HepG2 (cell line): ENCODE measurements around the gene NOTUM. TPM values are rescaled to one million over a fixed set of nuclear protein-coding genes. Genes with fewer than 3 reads are reported as not detected.

Source experiments
- AGO2 ChIP-seq: fragments of 200-400 bp; formaldehyde crosslinking; optimal IDR thresholded peaks from 2 replicates; pipeline ENCODE3; 2017; ENCODE audit warnings: mild to moderate bottlenecking, low read depth, low read length, moderate library complexity
- FOXM1 ChIP-seq: sonication (generic); formaldehyde crosslinking; IDR thresholded peaks from 2 replicates; pipeline ENCODE4 v1.5.0; 2020; ENCODE audit warnings: missing genetic modification reagents
- GABPB1 ChIP-seq: IDR thresholded peaks from 2 replicates; pipeline ENCODE4 v1.6.1; 2016; ENCODE audit warnings: mild to moderate bottlenecking, missing genetic modification reagents, moderate library complexity, missing compliant biosample characterization
- HNRNPLL ChIP-seq: fragments of 200-400 bp; formaldehyde crosslinking; IDR thresholded peaks from 2 replicates; pipeline ENCODE4 v1.6.1; 2017; ENCODE audit warnings: mild to moderate bottlenecking, low read depth, low read length; ENCODE audit not compliant: poor library complexity, severe bottlenecking
- HOXA3 ChIP-seq: sonication (generic); formaldehyde crosslinking; IDR thresholded peaks from 2 replicates; pipeline ENCODE4 v1.5.0; 2020; ENCODE audit warnings: missing genetic modification reagents
- RAD21 ChIP-seq: fragments of 450-650 bp; formaldehyde crosslinking; IDR thresholded peaks from 2 replicates; pipeline ENCODE4 v1.5.0; 2020; ENCODE audit warnings: mild to moderate bottlenecking
- ZFY ChIP-seq: sonication (generic); formaldehyde crosslinking; IDR thresholded peaks from 2 replicates; pipeline ENCODE4 v1.4.0; 2020; ENCODE audit warnings: missing genetic modification reagents
- ZNF136 ChIP-seq: sonication (generic); formaldehyde crosslinking; IDR thresholded peaks from 2 replicates; pipeline ENCODE4 v1.8.1; 2022; ENCODE audit warnings: low read depth, mild to moderate bottlenecking, moderate library complexity, missing genetic modification reagents
- ZNF180 ChIP-seq: sonication (generic); formaldehyde crosslinking; IDR thresholded peaks from 2 replicates; pipeline ENCODE4 v1.4.0; 2020; ENCODE audit warnings: low read depth, missing genetic modification reagents, borderline replicate concordance
- ZNF205 ChIP-seq: IDR thresholded peaks from 2 replicates; pipeline ENCODE4 v1.6.1; 2018; ENCODE audit warnings: missing biosample characterization, missing genetic modification reagents
- ZNF496 ChIP-seq: sonication (generic); formaldehyde crosslinking; IDR thresholded peaks from 2 replicates; pipeline ENCODE4 v1.8.1; 2023; ENCODE audit warnings: mild to moderate bottlenecking, moderate library complexity, missing genetic modification reagents; ENCODE audit not compliant: insufficient replicate concordance
- ZNF670 ChIP-seq: sonication (generic); formaldehyde crosslinking; IDR thresholded peaks from 2 replicates; pipeline ENCODE4 v1.8.0; 2022; ENCODE audit warnings: mild to moderate bottlenecking, missing genetic modification reagents, borderline replicate concordance
- ZNF777 ChIP-seq: sonication (generic); formaldehyde crosslinking; IDR thresholded peaks from 2 replicates; pipeline ENCODE4 v1.4.0; 2020; ENCODE audit warnings: missing genetic modification reagents
- ZNF788 ChIP-seq: sonication (generic); formaldehyde crosslinking; IDR thresholded peaks from 2 replicates; pipeline ENCODE4 v1.5.0; 2020; ENCODE audit warnings: mild to moderate bottlenecking, missing genetic modification reagents, borderline replicate concordance
- ZZZ3 ChIP-seq: sonication (generic); formaldehyde crosslinking; IDR thresholded peaks from 2 replicates; pipeline ENCODE4 v1.4.0; 2020; ENCODE audit warnings: missing genetic modification reagents, mild to moderate bottlenecking, borderline replicate concordance
- polyA plus RNA-seq, 8 experiments: library from polyadenylated mRNA; depleted of rRNA in 3 of 8; stranded (reverse) in 7 of 8; unstranded in 1 of 8; fragments of >200 nt; fragmentation: Illumina TruSeq in 4 of 8; extraction: Trizol in 4 of 8; gene quantifications; 2 replicates each; pipeline versions ENCODE4 v1.2.1 to v1.2.3, GENCODE V29; 2011 to 2016; ENCODE audit warnings: low read depth in 4 of 8, missing spikeins in 1 of 8, mixed read lengths in 1 of 8; ENCODE audit not compliant: insufficient read depth in 1 of 8
- total RNA-seq, 5 experiments: library from RNA; depleted of rRNA; stranded (reverse); fragments of >200 nt; fragmentation: Illumina TruSeq; extraction: Trizol; gene quantifications; 2 replicates each; pipeline ENCODE4 v1.2.3, GENCODE V29; 2016; ENCODE audit warnings: low read depth in 1 of 5
- TF ChIP-seq, protein P1 (sequence below): sonication (generic); formaldehyde crosslinking; IDR thresholded peaks from 2 replicates; pipeline ENCODE4; 2020; ENCODE audit warnings: missing genetic modification reagents, mild to moderate bottlenecking, borderline replicate concordance
- TF ChIP-seq, protein P2 (sequence below): sonication (generic); formaldehyde crosslinking; IDR thresholded peaks from 2 replicates; pipeline ENCODE4 v1.8.1; 2023; ENCODE audit warnings: mild to moderate bottlenecking, moderate library complexity, missing genetic modification reagents
- TF ChIP-seq, protein P3 (sequence below): sonication (generic); formaldehyde crosslinking; conservative IDR thresholded peaks from 2 replicates; pipeline ENCODE4 v1.4.0; 2020; ENCODE audit warnings: missing genetic modification reagents
- TF ChIP-seq, protein P4 (sequence below): sonication (generic); formaldehyde crosslinking; IDR thresholded peaks from 2 replicates; pipeline ENCODE4 v1.5.0; 2020; ENCODE audit warnings: missing genetic modification reagents
- TF ChIP-seq, protein P5 (sequence below): sonication (generic); formaldehyde crosslinking; IDR thresholded peaks from 2 replicates; pipeline ENCODE4 v1.4.0; 2020; ENCODE audit warnings: missing genetic modification reagents

Gene NOTUM
- total and polyA plus RNA-seq, 2 of the 13 experiments (the other 11 are each of a cell fraction or from before 2014, with no cell fraction given) = 150 to 160 TPM

DNA sequence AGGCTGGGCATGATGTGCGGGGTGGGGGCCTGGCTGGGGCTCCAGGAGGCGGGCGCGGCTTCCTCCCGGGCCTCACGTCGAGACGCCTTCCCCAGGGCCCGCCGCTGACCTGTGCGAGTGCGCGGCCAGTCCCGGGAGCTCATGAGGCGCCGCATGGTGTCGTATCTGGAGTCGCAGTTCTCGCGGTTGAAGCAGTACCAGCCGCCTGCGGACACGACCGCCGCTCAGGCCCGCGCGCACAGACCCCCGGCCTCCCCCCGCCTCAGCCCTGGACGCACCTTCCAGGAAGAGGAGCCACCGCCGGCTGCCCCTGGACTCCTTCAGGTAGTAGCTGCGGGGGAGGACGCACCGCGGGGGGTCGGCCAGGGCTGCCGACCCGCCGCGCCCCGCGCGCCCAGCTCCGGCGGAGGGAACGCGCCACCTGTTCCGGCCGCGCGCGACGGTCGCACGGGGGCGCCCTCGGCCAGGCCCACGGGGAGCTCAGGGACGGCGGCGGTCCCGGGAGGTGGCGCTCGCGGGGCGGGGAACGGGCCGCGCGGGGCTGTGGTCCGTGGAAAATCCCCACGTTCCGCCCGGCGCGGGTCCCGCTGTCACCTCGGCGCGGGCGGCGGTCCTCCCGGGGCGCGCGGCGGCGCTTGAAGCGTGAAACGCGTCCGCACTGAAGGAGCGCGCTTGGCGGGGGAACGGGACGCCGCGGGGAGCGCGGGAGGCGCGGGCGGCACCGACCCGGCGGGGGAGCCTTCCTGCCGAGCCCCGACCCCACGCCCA, 1.4 kb downstream of the NOTUM start (continued):
- TF ChIP-seq ZNF136 (CRISPR knock-in tag) = no peak
- TF ChIP-seq HNRNPLL = peak; percentile 11
- TF ChIP-seq, protein P1, sequence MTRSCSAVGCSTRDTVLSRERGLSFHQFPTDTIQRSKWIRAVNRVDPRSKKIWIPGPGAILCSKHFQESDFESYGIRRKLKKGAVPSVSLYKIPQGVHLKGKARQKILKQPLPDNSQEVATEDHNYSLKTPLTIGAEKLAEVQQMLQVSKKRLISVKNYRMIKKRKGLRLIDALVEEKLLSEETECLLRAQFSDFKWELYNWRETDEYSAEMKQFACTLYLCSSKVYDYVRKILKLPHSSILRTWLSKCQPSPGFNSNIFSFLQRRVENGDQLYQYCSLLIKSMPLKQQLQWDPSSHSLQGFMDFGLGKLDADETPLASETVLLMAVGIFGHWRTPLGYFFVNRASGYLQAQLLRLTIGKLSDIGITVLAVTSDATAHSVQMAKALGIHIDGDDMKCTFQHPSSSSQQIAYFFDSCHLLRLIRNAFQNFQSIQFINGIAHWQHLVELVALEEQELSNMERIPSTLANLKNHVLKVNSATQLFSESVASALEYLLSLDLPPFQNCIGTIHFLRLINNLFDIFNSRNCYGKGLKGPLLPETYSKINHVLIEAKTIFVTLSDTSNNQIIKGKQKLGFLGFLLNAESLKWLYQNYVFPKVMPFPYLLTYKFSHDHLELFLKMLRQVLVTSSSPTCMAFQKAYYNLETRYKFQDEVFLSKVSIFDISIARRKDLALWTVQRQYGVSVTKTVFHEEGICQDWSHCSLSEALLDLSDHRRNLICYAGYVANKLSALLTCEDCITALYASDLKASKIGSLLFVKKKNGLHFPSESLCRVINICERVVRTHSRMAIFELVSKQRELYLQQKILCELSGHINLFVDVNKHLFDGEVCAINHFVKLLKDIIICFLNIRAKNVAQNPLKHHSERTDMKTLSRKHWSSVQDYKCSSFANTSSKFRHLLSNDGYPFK (CRISPR knock-in tag) = no peak; the same call in none of the 2 replicates
- peak; percentile 40; the same call in 1 of the 2 replicates for TF ChIP-seq ZNF788 (CRISPR knock-in tag)
- TF ChIP-seq AGO2 = peak; percentile 97
- TF ChIP-seq, protein P2, sequence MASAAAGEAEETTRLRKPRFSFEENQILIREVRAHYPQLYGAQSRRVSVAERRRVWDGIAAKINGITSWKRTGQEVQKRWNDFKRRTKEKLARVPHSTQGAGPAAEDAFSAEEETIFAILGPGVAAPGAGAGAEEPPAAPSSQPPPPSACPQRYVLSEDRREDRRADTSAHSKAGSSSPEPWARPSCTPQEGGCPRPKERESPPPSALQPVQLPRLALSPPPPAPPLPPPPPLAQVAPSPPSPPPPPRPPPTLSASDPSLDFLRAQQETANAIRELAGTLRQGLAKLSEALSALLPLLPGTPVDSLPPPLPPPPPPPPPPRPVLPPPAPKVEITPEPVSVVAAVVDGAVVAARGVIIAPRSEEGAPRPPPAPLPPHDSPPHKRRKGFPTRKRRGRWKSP (CRISPR knock-in tag) = no peak
- TF ChIP-seq RAD21 (CRISPR knock-in tag) = peak; percentile 100
- TF ChIP-seq, protein P3, sequence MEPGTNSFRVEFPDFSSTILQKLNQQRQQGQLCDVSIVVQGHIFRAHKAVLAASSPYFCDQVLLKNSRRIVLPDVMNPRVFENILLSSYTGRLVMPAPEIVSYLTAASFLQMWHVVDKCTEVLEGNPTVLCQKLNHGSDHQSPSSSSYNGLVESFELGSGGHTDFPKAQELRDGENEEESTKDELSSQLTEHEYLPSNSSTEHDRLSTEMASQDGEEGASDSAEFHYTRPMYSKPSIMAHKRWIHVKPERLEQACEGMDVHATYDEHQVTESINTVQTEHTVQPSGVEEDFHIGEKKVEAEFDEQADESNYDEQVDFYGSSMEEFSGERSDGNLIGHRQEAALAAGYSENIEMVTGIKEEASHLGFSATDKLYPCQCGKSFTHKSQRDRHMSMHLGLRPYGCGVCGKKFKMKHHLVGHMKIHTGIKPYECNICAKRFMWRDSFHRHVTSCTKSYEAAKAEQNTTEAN = 0 out of 2 replicates have a peak, but pooled peaks have one; percentile 34
- peak; percentile 62; the same call in 1 of the 2 replicates for TF ChIP-seq ZFY (CRISPR knock-in tag)
- 0 out of 2 replicates have a peak, but pooled peaks have one; percentile 8 for TF ChIP-seq ZNF670 (CRISPR knock-in tag)
- TF ChIP-seq, protein P4, sequence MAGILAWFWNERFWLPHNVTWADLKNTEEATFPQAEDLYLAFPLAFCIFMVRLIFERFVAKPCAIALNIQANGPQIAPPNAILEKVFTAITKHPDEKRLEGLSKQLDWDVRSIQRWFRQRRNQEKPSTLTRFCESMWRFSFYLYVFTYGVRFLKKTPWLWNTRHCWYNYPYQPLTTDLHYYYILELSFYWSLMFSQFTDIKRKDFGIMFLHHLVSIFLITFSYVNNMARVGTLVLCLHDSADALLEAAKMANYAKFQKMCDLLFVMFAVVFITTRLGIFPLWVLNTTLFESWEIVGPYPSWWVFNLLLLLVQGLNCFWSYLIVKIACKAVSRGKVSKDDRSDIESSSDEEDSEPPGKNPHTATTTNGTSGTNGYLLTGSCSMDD (CRISPR knock-in tag) = no peak
- TF ChIP-seq ZNF496 (CRISPR knock-in tag) = no peak
- TF ChIP-seq ZZZ3 (CRISPR knock-in tag) = no peak
- peak; percentile 48; the same call in 1 of the 2 replicates for TF ChIP-seq GABPB1 (CRISPR knock-in tag)
- TF ChIP-seq HOXA3 = peak; percentile 88
- peak; percentile 59; the same call in 1 of the 2 replicates for TF ChIP-seq ZNF777 (CRISPR knock-in tag)
- TF ChIP-seq FOXM1 (CRISPR knock-in tag) = no peak
- no peak for TF ChIP-seq ZNF205 (CRISPR knock-in tag)
- TF ChIP-seq ZNF180 = no peak
- TF ChIP-seq, protein P5, sequence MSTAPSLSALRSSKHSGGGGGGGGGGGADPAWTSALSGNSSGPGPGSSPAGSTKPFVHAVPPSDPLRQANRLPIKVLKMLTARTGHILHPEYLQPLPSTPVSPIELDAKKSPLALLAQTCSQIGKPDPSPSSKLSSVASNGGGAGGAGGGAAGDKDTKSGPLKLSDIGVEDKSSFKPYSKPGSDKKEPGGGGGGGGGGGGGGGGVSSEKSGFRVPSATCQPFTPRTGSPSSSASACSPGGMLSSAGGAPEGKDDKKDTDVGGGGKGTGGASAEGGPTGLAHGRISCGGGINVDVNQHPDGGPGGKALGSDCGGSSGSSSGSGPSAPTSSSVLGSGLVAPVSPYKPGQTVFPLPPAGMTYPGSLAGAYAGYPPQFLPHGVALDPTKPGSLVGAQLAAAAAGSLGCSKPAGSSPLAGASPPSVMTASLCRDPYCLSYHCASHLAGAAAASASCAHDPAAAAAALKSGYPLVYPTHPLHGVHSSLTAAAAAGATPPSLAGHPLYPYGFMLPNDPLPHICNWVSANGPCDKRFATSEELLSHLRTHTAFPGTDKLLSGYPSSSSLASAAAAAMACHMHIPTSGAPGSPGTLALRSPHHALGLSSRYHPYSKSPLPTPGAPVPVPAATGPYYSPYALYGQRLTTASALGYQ (CRISPR knock-in tag) = peak; percentile 23
